ENCODE results near the gene AQP3. TPM values are rescaled to one million over a fixed set of nuclear protein-coding genes. Genes with fewer than 3 reads are reported as not detected.
A peak's percentile ranks its signal among the peaks of the same experiment; 100 is the strongest.

The AQP3 gene
- total and polyA plus RNA-seq, 2 of the 13 experiments (the other 11 are each of a cell fraction or from before 2014, with no cell fraction given): 1.4 to 5.5 TPM

GRCh38 chr9:33446946-33447798, at the start of gene AQP3 (continued):
- no peak for TF ChIP-seq ZNF160 (CRISPR knock-in tag; IDR thresholded peaks at IDR 0.05)
- no peak for TF ChIP-seq ERF (CRISPR knock-in tag; IDR thresholded peaks at IDR 0.05)
- TF ChIP-seq CTCF (CRISPR knock-in tag; IDR thresholded peaks at IDR 0.05): peak; percentile 67
- TF ChIP-seq FOXP1 (IDR thresholded peaks at IDR 0.05): no peak
- TF ChIP-seq FOXP1 (CRISPR knock-in tag; IDR thresholded peaks at IDR 0.05): no peak
- TF ChIP-seq, protein P1, sequence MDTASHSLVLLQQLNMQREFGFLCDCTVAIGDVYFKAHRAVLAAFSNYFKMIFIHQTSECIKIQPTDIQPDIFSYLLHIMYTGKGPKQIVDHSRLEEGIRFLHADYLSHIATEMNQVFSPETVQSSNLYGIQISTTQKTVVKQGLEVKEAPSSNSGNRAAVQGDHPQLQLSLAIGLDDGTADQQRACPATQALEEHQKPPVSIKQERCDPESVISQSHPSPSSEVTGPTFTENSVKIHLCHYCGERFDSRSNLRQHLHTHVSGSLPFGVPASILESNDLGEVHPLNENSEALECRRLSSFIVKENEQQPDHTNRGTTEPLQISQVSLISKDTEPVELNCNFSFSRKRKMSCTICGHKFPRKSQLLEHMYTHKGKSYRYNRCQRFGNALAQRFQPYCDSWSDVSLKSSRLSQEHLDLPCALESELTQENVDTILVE (CRISPR knock-in tag; IDR thresholded peaks at IDR 0.05): no peak
- TF ChIP-seq, protein P2, sequence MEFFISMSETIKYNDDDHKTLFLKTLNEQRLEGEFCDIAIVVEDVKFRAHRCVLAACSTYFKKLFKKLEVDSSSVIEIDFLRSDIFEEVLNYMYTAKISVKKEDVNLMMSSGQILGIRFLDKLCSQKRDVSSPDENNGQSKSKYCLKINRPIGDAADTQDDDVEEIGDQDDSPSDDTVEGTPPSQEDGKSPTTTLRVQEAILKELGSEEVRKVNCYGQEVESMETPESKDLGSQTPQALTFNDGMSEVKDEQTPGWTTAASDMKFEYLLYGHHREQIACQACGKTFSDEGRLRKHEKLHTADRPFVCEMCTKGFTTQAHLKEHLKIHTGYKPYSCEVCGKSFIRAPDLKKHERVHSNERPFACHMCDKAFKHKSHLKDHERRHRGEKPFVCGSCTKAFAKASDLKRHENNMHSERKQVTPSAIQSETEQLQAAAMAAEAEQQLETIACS (CRISPR knock-in tag; IDR thresholded peaks at IDR 0.05): no peak
- TF ChIP-seq MIER2 (CRISPR knock-in tag; IDR thresholded peaks at IDR 0.05): no peak
- TF ChIP-seq GPN1 (CRISPR knock-in tag; IDR thresholded peaks at IDR 0.05; ENCODE audit: borderline replicate concordance): no peak
- 0 out of 2 replicates have a peak, but pooled peaks have one; percentile 53 for TF ChIP-seq POGK (CRISPR knock-in tag; conservative IDR thresholded peaks at IDR 0.05)
- TF ChIP-seq LRRFIP1 (CRISPR knock-in tag; conservative IDR thresholded peaks at IDR 0.05): no peak
- TF ChIP-seq REXO4 (CRISPR knock-in tag; IDR thresholded peaks at IDR 0.05; ENCODE audit: borderline replicate concordance): no peak
- no peak for TF ChIP-seq TOE1 (CRISPR knock-in tag; IDR thresholded peaks at IDR 0.05)
- TF ChIP-seq ZNF562 (CRISPR knock-in tag; IDR thresholded peaks at IDR 0.05; ENCODE audit: borderline replicate concordance): no peak
- TF ChIP-seq ZNF251 (CRISPR knock-in tag; IDR thresholded peaks at IDR 0.05): no peak
- TF ChIP-seq ZNF414 (CRISPR knock-in tag; IDR thresholded peaks at IDR 0.05): no peak
- no peak for TF ChIP-seq ZNF780A (CRISPR knock-in tag; IDR thresholded peaks at IDR 0.05)

Data from HepG2 (cell line).